ENCODE data around the gene NR5A1. TPM values are rescaled to one million over a fixed set of nuclear protein-coding genes. Genes with fewer than 3 reads are reported as not detected.

The NR5A1 gene
- polyA plus RNA-seq, 3 donors = not detected

GRCh38 chr9:124475158-124475867, 31.9 kb downstream of the NR5A1 start:
- no peak for DNase-seq
- no peak for TF ChIP-seq CTCF (IDR thresholded peaks at IDR 0.05)
- Mint-ChIP-seq H3K9me3 (peaks cover 0 to 6% (median 0%) of the 10 kb centered on the region in 7 donors), H3K27ac (no peak overlapping the region), H3K4me1 (peaks cover 14% of the 10 kb centered on the region), H3K27me3 (ENCODE audit: low read depth in 3 of 3) (peaks cover 14 to 35% (median 20%) of the 10 kb centered on the region in 3 donors), H3K36me3 (no peaks in the 10 kb centered on the region), H3K4me3 (no peak overlapping the region)
- no peak overlapping the region for H2AFZ ChIP-seq (ENCODE audit: insufficient read depth, low read depth, low read length, poor library complexity, severe bottlenecking)
- H3K27me3 ChIP-seq (ENCODE audit: control insufficient read depth in 2 of 2, insufficient read depth in 2 of 2, low read length in 2 of 2) = peaks cover 0 to 23% of the 10 kb centered on the region in 2 donors
- no peak overlapping the region for H3K27ac ChIP-seq (ENCODE audit: low read depth in 1 of 2, low read length in 2 of 2)
- no peaks in the 10 kb centered on the region for H4K20me1 ChIP-seq (ENCODE audit: insufficient read depth, low read length)
- no peaks in the 10 kb centered on the region for H3K9me3 ChIP-seq (replicated peaks in 1 of 2; ENCODE audit: control insufficient read depth in 1 of 2, insufficient read depth in 1 of 2, low read length in 2 of 2)
- intact Hi-C loops (cut with micrococcal nuclease) = no loop called here
- no peak overlapping the region for H3K4me2 ChIP-seq (replicated peaks; ENCODE audit: extremely low read depth, low read length, poor library complexity, severe bottlenecking)
- H3K4me3 ChIP-seq (replicated peaks in 1 of 3; ENCODE audit: low read depth in 2 of 3, low read length in 3 of 3) = no peak overlapping the region
- H3K36me3 ChIP-seq (replicated peaks in 1 of 2; ENCODE audit: control insufficient read depth in 1 of 2, insufficient read depth in 2 of 2, low read length in 2 of 2) = no peaks in the 10 kb centered on the region
- no peak overlapping the region for H3K9ac ChIP-seq (ENCODE audit: insufficient read depth, low read length, poor library complexity, severe bottlenecking)
- H3K79me2 ChIP-seq (ENCODE audit: insufficient read depth, low read length) = no peaks in the 10 kb centered on the region
- 72% methylated on average over 14 of the region's 21 CpGs for WGBS (ENCODE audit: insufficient coverage)
- H3K4me1 ChIP-seq (ENCODE audit: control insufficient read depth in 1 of 2, insufficient read depth in 2 of 2, low read length in 2 of 2) = peaks cover 16 to 21% of the 10 kb centered on the region in 2 donors

- Histone ChIP-seq H3K79me2 (ENCODE audit: insufficient read depth, low read length) (no peaks in the 10 kb centered on the region), H3K9me3 (replicated peaks in 1 of 2; ENCODE audit: control insufficient read depth in 1 of 2, insufficient read depth in 1 of 2, low read length in 2 of 2) (no peaks in the 10 kb centered on the region), H2AFZ (ENCODE audit: insufficient read depth, low read depth, low read length, poor library complexity, severe bottlenecking) (no peak overlapping the region), H3K27me3 (ENCODE audit: control insufficient read depth in 2 of 2, insufficient read depth in 2 of 2, low read length in 2 of 2) (peaks cover 0 to 21% of the 10 kb centered on the region in 2 donors), H3K4me2 (replicated peaks; ENCODE audit: extremely low read depth, low read length, poor library complexity, severe bottlenecking) (no peak overlapping the region), H3K27ac (ENCODE audit: low read depth in 1 of 2, low read length in 2 of 2) (no peak overlapping the region), H4K20me1 (ENCODE audit: insufficient read depth, low read length) (no peaks in the 10 kb centered on the region), H3K4me3 (replicated peaks in 1 of 3; ENCODE audit: low read depth in 2 of 3, low read length in 3 of 3) (no peak overlapping the region), H3K4me1 (ENCODE audit: control insufficient read depth in 1 of 2, insufficient read depth in 2 of 2, low read length in 2 of 2) (peaks cover 15 to 20% of the 10 kb centered on the region in 2 donors), H3K9ac (ENCODE audit: insufficient read depth, low read length, poor library complexity, severe bottlenecking) (no peak overlapping the region), H3K36me3 (replicated peaks in 1 of 2; ENCODE audit: control insufficient read depth in 1 of 2, insufficient read depth in 2 of 2, low read length in 2 of 2) (no peaks in the 10 kb centered on the region)
- Mint-ChIP-seq H3K27me3 (ENCODE audit: low read depth in 3 of 3) (peaks cover 14 to 32% (median 20%) of the 10 kb centered on the region in 3 donors), H3K27ac (no peak overlapping the region), H3K9me3 (peaks cover 0 to 6% (median 0%) of the 10 kb centered on the region in 7 donors), H3K4me3 (no peak overlapping the region), H3K4me1 (peaks cover 15% of the 10 kb centered on the region), H3K36me3 (no peaks in the 10 kb centered on the region)
- intact Hi-C loops (cut with micrococcal nuclease) = no loop called here
- WGBS (ENCODE audit: insufficient coverage) = 64% methylated on average over 4 of the region's 4 CpGs
- DNase-seq = no peak
- TF ChIP-seq CTCF (IDR thresholded peaks at IDR 0.05) = no peak
Measured at GRCh38 chr9:124474151-124474550, 33.0 kb downstream of the NR5A1 start.
